Right cardiac atrium (tissue), 5 donors: ENCODE data around the gene SLC2A9. TPM values are rescaled to one million over a fixed set of nuclear protein-coding genes. Genes with fewer than 3 reads are reported as not detected.
"Not testable (repeated sequence)": the region's sequence is repeated elsewhere in the genome, so short reads cannot be mapped to it uniquely, and the experiment has no call there.

Source experiments
- ATAC-seq, 2 donors: fragments of 200-7000 bp; cut with Tn5 transposase; one replicate each; pipeline versions ENCODE4 v1.8.0 to v1.9.1; 2020; ENCODE audit warnings: moderate library complexity in 2 of 2, mild to moderate bottlenecking in 1 of 2
- DNase-seq, 3 donors: peaks; one replicate each; pipeline ENCODE4 v3.0.0-alpha.2; 2020
- H3K27ac ChIP-seq: one replicate; pipeline ENCODE4 v1.5.1; 2013; ENCODE audit warnings: mild to moderate bottlenecking, low read length, control low read depth, moderate library complexity
- H3K27me3 ChIP-seq: one replicate; pipeline ENCODE4 v1.6.1; 2013; ENCODE audit not compliant: control insufficient read depth, insufficient read depth
- H3K4me1 ChIP-seq: one replicate; pipeline ENCODE4 v1.6.1; 2013; ENCODE audit warnings: low read length; ENCODE audit not compliant: control insufficient read depth, insufficient read depth
- H3K4me3 ChIP-seq: one replicate; pipeline ENCODE4 v1.5.1; 2013; ENCODE audit warnings: low read length, control low read depth
- H3K9me3 ChIP-seq: one replicate; pipeline ENCODE4 v1.6.1; 2013; ENCODE audit warnings: low read length; ENCODE audit not compliant: control insufficient read depth
- WGBS: extraction: QIAGEN DNeasy Blood & Tissue Kit; methylation state at CpG from one replicate; pipeline ENCODE4 v1.1.7; 2013; 5-methylcytosine and 5-hydroxymethylcytosine counted together
- intact Hi-C, 4 donors: fragments of 100-400 bp; cut with DNase I; formaldehyde crosslinking; loops; one replicate each; pipeline versions ENCODE4 v1.11.0 to v1.14.0; 2022 to 2023
- polyA plus RNA-seq: library from polyadenylated mRNA; stranded (reverse); fragments of 200-250 nt; gene quantifications from one replicate; pipeline ENCODE4 v1.2.3, GENCODE V29; 2013
- total RNA-seq, 4 donors: library from RNA; stranded (reverse); fragmentation: NEBNext Ultra II Directional; extraction: Animal tissue kit (Norgen Biotek cat#: 25700); gene quantifications; one replicate each; pipeline ENCODE4 v1.2.1, GENCODE V29; 2021
- donor health status: healthy with polysubstance abuse.
- donor health status: DM: no; HTN: yes; CAD: no.
- donor health status: DM: no; HTN: no; CAD: no.
- donor health status: DM: no; HTN: yes; CAD: no; lungs with severe emphysema.
- donor health status: DM: yes; HTN: yes; CAD: no.

Gene SLC2A9
- total and polyA plus RNA-seq, 5 donors = 5.1 to 18.7 (median 13.1) TPM

- Histone ChIP-seq H3K27ac (no peak overlapping the region), H3K27me3 (no peaks in the 10 kb centered on the region), H3K9me3 (no peaks in the 10 kb centered on the region), H3K4me3 (no peak overlapping the region), H3K4me1 (peaks cover 4% of the 10 kb centered on the region)
- ATAC-seq (peak in 1 of 2 donors; percentile 30), DNase-seq (peak in 2 of 3 donors; percentile 64 to 66)
- intact Hi-C loops = loop anchor here in 2 of 4 donors (10.0 kb wide), 2 partner anchors 90 to 140 kb away; no protein-coding TSS in a partner anchor
- WGBS = 89% methylated on average over 4 of the region's 4 CpGs
Measured at GRCh38 chr4:9904976-9905587, 116.2 kb downstream of the SLC2A9 start.

DNA sequence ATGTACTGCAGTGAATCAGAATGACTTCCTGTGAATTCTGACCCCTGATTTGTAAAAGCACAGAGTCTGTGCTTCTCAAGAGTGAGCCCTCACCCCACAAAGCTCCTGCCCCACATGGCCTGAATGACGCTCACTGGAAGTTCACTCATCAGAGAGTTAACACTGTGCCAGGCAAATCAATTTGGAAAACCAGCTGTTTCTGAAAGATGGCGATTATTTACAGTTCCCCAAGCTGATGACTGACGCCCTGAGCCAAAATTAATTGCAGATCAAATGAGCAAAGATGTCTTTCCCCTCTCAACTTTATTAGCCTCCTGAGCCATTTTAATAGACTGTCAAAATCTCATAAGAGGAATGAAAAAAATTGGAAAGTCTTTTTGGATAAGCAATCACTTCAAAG, 118.0 kb downstream of the SLC2A9 start:
- no peak for DNase-seq
- Histone ChIP-seq H3K9me3 (no peaks in the 10 kb centered on the region), H3K27ac (no peak overlapping the region), H3K4me3 (no peak overlapping the region), H3K4me1 (peaks cover 4% of the 10 kb centered on the region), H3K27me3 (no peaks in the 10 kb centered on the region)
- ATAC-seq = no peak
- intact Hi-C loops = loop anchor here in 2 of 4 donors (10.0 kb wide), 2 partner anchors 91 to 139 kb away; no protein-coding TSS in a partner anchor
- WGBS = 87% methylated on average over 3 of the region's 3 CpGs

GRCh38 chr4:9901257-9901656, 120.0 kb downstream of the SLC2A9 start:
- H3K27me3 ChIP-seq = no peaks in the 10 kb centered on the region
- no peaks in the 10 kb centered on the region for H3K9me3 ChIP-seq
- peak in 1 of 2 donors; percentile 74 for ATAC-seq
- intact Hi-C loops = loop anchor here in 2 of 4 donors (10.0 kb wide), 2 partner anchors 94 to 136 kb away; no protein-coding TSS in a partner anchor
- H3K4me1 ChIP-seq = peaks cover 4% of the 10 kb centered on the region
- DNase-seq = no peak
- H3K4me3 ChIP-seq = no peak overlapping the region
- H3K27ac ChIP-seq = no peak overlapping the region
- WGBS = 55% methylated on average over 3 of the region's 3 CpGs

DNA sequence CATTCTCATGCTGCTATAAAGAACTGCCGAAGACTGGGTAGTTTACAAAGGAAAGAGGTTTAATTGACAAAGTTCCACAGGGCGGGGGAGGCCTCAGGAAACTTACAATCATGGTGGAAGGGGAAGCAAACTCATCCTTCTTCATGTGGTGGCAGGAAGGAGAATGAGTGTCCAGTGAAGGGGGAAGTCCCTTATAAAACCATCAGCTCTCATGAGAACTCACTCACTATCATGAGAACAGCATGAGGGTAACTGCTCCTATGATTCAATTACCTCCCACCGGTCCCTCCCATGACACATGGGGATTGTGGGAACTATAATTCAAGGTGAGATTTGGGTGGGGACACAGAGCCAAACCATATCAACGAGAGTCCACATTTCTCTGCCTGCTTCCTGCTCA, 120.7 kb downstream of the SLC2A9 start:
- 62% methylated on average over 4 of the region's 4 CpGs for WGBS
- ATAC-seq = not testable (repeated sequence)
- intact Hi-C loops = loop anchor here in 2 of 4 donors (10.0 kb wide), 2 partner anchors 94 to 136 kb away; no protein-coding TSS in a partner anchor

DNA sequence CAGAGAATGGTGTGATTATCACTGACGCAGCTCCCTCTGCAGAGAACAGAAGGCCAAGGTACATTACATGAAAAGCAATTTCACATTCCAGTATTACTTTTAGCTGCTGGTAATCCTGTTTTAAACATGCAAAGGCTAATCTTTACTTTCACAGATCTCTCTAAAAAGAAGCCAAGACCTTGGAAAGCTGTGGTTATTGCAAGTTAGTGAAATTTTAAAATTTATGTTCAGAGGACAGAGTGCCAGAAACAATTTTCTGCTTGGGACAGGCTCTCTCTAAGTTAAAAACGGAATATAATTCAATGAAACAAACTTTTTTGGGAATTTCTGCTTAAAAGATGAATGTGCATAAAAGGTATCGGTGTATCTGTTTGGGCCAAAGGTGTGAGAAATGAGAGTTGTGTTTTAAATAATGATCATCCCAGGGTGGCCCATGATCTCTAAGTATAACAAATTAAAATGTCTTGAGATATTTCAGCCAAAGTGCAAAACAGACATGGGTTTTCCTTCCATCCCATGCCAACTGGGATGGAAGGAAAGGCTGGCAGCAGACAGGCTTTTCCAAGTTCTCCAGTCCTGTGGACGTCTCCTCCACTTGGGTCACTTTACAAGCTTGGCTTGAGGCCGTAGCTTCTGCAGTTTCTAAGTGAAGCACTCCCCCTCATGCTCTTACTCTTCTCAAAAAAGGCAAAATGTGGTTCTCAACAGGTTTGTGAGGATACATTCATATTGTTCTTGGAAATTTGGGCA, 121.8 kb downstream of the SLC2A9 start:
- H3K9me3 ChIP-seq = no peaks in the 10 kb centered on the region
- H3K4me1 ChIP-seq = no peaks in the 10 kb centered on the region
- H3K4me3 ChIP-seq = no peak overlapping the region
- intact Hi-C loops = loop anchor here (5.0 to 10.0 kb wide), 4 partner anchors 95 to 135 kb away; no protein-coding TSS in a partner anchor
- 80% methylated on average over 5 of the region's 5 CpGs for WGBS
- ATAC-seq (no peak), DNase-seq (no peak)
- H3K27ac ChIP-seq = no peak overlapping the region
- H3K27me3 ChIP-seq = no peaks in the 10 kb centered on the region

More for the DNA sequence above, 120.7 kb downstream of the SLC2A9 start:
- H3K27me3 ChIP-seq, DNase-seq, H3K27ac ChIP-seq, H3K4me1 ChIP-seq, H3K4me3 ChIP-seq, H3K9me3 ChIP-seq: not testable (repeated sequence)

DNA sequence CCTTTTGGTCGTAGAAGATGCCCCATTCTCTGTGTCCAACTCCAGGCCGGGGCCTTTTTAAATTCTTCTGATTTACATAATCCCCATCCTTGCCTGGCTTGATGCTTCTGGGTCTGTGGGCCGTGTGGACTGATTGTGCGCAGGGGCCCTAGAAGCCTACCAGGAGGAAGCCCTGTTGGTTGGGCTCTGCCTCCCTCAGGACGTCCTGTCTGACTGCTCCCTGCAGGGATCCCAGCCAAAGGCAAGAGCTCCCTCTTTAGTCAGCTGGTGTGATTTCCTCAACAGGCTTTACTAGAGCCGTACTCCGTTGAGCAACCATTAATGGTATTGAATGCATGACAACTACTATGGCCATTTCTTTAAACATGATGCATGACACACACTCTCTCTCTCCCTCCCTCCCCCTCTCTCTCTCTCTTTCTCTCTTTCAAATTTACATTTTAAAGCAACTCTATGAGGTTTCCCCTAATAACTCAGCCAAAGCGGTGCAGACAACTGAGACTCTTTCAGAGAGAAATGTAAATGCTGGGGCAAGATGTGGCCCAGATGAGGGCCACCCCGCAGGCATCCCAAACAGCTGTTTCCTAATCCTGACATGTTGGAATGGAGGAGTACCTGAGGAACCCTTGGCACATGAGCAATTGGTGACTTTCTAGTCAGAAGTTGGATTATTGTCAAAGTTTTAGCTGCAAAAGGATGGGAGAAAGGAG, 122.5 kb downstream of the SLC2A9 start:
- DNase-seq (peak; percentile 66 to 80 (median 79)), ATAC-seq (peak; percentile 91 to 92)
- Histone ChIP-seq H3K4me3 (no peak overlapping the region), H3K27me3 (no peaks in the 10 kb centered on the region), H3K9me3 (no peaks in the 10 kb centered on the region), H3K27ac (no peak overlapping the region), H3K4me1 (no peaks in the 10 kb centered on the region)
- intact Hi-C loops = loop anchor here (5.0 to 10.0 kb wide), 3 partner anchors 116 to 134 kb away; no protein-coding TSS in a partner anchor
- WGBS = 43% methylated on average over 9 of the region's 9 CpGs

DNA sequence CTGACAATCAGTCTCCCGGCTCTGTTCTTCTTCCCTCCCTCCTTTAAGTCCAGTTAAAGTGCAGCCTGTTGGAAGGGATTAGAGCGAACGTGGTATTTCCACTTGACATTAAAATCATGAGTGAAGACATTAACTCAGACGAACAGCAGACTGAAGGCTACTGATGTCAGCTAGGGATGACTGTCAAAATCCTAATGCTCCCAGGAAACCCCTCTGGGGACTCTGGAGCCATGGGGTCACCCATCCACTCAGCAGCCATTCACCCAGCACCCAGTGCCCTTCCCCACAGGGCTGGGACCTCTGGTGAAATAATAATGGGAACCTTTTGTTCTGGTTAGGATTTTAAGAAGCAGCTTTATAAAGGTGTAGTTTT, 126.0 kb downstream of the SLC2A9 start:
- Histone ChIP-seq H3K27ac (no peak overlapping the region), H3K27me3 (no peaks in the 10 kb centered on the region), H3K4me3 (no peak overlapping the region), H3K4me1 (no peaks in the 10 kb centered on the region), H3K9me3 (no peaks in the 10 kb centered on the region)
- ATAC-seq (no peak), DNase-seq (no peak)
- intact Hi-C loops = loop anchor here (5.0 to 10.0 kb wide), 3 partner anchors 119 to 131 kb away; no protein-coding TSS in a partner anchor
- 47% methylated on average over 4 of the region's 4 CpGs for WGBS

- DNase-seq (no peak), ATAC-seq (no peak)
- H3K4me1 ChIP-seq = no peaks in the 10 kb centered on the region
- no peaks in the 10 kb centered on the region for H3K9me3 ChIP-seq
- no peak overlapping the region for H3K27ac ChIP-seq
- WGBS = 50% methylated on average over 3 of the region's 3 CpGs
- intact Hi-C loops = loop anchor here (5.0 to 10.0 kb wide), 3 partner anchors 120 to 130 kb away; no protein-coding TSS in a partner anchor
- H3K4me3 ChIP-seq = no peak overlapping the region
- H3K27me3 ChIP-seq = no peaks in the 10 kb centered on the region
Measured at GRCh38 chr4:9894644-9895332, 126.5 kb downstream of the SLC2A9 start.

- Histone ChIP-seq H3K4me3 (no peak overlapping the region), H3K9me3 (no peaks in the 10 kb centered on the region), H3K27me3 (no peaks in the 10 kb centered on the region), H3K4me1 (peaks cover 3% of the 10 kb centered on the region), H3K27ac (no peak overlapping the region)
- 63% methylated on average over 8 of the region's 8 CpGs for WGBS
- intact Hi-C loops = loop anchor here (10.0 kb wide), 2 partner anchors 121 to 129 kb away; no protein-coding TSS in a partner anchor
- DNase-seq (no peak), ATAC-seq (peak; percentile 42 to 73)
Measured at GRCh38 chr4:9893329-9894108, 127.8 kb downstream of the SLC2A9 start.

DNA sequence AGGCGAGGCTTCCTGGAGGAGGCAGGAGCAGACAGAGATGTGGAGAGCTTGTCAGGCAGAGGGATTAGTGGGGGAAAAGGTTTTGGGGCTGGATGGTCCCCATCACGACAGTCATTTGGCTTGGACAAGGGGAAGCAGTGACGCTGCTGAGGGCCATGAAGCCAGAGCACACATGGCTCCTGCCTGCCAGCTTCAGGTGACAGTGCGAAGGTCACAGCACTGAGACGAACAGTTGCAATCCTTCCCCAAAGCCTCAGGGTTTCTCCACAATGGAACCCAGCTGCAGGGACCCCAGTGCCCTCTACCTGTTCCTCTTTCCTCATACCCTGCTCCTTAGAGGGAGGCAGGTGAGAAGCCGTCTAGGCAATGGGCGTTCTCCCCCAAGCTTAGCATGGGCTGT, 129.6 kb downstream of the SLC2A9 start:
- 88% methylated on average over 7 of the region's 7 CpGs for WGBS
- no peak for ATAC-seq

More for the DNA sequence above, 129.6 kb downstream of the SLC2A9 start:
- H3K27ac ChIP-seq = no peak overlapping the region
- no peaks in the 10 kb centered on the region for H3K27me3 ChIP-seq
- H3K4me1 ChIP-seq = peaks cover 3% of the 10 kb centered on the region
- intact Hi-C loops = loop anchor here (10.0 kb wide), 2 partner anchors 123 to 127 kb away; no protein-coding TSS in a partner anchor
- no peak for DNase-seq
- H3K4me3 ChIP-seq = no peak overlapping the region
- no peaks in the 10 kb centered on the region for H3K9me3 ChIP-seq
